ENCODE data around the gene TNFSF9.

TNFSF9 gene

DNA sequence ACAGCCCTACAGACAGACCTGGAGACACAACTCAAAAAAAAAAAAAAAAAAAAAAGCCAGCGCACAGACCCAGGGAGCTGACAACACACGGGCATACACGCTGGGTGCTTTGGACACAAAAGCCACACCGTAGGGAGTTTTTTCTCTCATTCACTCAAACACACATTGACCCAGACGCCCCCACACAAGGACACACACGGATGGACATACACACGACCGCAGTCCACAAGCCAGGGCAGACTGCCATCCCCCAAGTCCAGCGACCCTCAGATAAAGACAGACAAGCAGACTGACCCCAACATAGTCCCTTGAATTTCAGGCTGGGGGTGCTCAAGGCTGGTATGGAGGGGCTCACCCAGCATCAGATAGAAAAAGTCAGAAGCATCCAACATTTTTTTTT is 16.7 kb upstream of the TNFSF9 start:
- no peak for TF ChIP-seq YY1 (IDR thresholded peaks at IDR 0.05; ENCODE audit: low read depth)
- TF ChIP-seq NFIC (IDR thresholded peaks at IDR 0.05), result no peak
- no peak for TF ChIP-seq TAF1 (IDR thresholded peaks at IDR 0.05; ENCODE audit: low read depth)
- no peak for TF ChIP-seq CEBPB (IDR thresholded peaks at IDR 0.05)
- TF ChIP-seq FOXM1 (IDR thresholded peaks at IDR 0.05; ENCODE audit: borderline replicate concordance, low read depth), result no peak

DNA sequence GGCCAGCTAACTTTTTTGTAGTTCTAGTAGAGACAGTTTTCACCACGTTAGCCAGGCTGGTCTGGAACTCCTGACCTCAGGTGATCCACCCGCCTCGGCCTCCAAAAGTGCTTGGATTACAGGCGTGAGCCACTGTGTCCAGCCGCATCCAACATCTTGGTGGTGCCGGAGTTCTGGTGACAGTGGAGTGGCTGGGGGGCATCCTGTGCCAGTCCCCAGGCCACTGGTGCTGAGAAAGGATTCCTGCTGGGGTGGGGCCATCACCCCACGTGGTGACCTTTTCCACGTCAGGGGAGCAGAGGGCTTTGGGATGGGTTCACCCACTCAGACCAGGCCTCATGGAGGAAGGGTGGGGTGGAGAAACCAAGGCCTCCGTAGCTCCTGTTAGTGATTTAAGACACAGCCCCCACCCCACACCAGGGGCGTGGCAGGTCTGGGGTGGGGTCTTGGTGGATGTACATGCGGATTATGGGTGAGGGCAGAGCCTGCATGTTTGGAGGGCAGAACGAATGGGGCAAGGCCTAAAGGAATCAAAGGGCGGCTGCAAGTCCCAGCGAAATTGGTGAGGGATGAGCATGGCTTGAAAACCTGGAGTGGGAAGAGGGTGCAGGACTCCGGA is 15.8 kb upstream of the TNFSF9 start:
- no peak for TF ChIP-seq TCF12 (IDR thresholded peaks at IDR 0.05; ENCODE audit: low read depth)

DNA sequence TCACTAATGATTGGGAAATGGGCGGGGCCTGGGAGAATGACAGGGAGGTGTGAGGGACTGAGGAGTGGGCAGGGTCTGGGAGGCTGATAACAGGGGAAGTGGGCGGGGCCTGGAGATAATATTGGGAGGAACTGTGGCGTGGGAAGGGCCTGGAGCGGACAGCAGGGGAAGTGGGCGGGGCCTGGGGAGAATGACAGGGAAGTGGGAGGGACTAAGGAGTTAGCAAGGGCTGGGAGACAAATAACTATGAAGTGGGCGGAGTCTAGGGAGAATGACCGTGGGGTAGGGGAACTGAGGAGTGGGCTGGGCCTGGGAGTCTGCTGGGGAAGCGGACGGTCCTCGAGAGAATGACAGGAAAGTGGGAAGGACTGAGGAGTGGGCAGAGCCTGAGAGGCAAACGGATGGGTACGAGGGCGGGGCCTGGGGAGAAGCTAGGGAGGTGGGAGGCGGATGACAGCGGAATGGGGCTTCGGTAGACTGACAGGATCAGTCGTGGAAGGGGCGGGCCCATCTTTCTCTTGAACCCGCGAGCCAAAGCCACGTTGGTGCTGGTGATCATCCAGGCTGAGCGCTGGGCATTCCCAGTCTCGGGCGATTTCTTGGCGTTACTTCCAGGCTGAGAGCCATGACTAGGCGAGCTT is 14.7 kb upstream of the TNFSF9 start:
- TF ChIP-seq NFIC (IDR thresholded peaks at IDR 0.05) (no peak), RAD21 (IDR thresholded peaks at IDR 0.05; ENCODE audit: low read depth) (no peak), EGR1 (IDR thresholded peaks at IDR 0.05) (peak; percentile 5; the same call in 1 of the 2 replicates), YY1 (IDR thresholded peaks at IDR 0.05; ENCODE audit: low read depth) (no peak), TCF12 (IDR thresholded peaks at IDR 0.05; ENCODE audit: low read depth) (no peak)
- TF ChIP-seq, protein P1, sequence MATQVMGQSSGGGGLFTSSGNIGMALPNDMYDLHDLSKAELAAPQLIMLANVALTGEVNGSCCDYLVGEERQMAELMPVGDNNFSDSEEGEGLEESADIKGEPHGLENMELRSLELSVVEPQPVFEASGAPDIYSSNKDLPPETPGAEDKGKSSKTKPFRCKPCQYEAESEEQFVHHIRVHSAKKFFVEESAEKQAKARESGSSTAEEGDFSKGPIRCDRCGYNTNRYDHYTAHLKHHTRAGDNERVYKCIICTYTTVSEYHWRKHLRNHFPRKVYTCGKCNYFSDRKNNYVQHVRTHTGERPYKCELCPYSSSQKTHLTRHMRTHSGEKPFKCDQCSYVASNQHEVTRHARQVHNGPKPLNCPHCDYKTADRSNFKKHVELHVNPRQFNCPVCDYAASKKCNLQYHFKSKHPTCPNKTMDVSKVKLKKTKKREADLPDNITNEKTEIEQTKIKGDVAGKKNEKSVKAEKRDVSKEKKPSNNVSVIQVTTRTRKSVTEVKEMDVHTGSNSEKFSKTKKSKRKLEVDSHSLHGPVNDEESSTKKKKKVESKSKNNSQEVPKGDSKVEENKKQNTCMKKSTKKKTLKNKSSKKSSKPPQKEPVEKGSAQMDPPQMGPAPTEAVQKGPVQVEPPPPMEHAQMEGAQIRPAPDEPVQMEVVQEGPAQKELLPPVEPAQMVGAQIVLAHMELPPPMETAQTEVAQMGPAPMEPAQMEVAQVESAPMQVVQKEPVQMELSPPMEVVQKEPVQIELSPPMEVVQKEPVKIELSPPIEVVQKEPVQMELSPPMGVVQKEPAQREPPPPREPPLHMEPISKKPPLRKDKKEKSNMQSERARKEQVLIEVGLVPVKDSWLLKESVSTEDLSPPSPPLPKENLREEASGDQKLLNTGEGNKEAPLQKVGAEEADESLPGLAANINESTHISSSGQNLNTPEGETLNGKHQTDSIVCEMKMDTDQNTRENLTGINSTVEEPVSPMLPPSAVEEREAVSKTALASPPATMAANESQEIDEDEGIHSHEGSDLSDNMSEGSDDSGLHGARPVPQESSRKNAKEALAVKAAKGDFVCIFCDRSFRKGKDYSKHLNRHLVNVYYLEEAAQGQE (IDR thresholded peaks at IDR 0.05; ENCODE audit: low read depth), result no peak

DNA sequence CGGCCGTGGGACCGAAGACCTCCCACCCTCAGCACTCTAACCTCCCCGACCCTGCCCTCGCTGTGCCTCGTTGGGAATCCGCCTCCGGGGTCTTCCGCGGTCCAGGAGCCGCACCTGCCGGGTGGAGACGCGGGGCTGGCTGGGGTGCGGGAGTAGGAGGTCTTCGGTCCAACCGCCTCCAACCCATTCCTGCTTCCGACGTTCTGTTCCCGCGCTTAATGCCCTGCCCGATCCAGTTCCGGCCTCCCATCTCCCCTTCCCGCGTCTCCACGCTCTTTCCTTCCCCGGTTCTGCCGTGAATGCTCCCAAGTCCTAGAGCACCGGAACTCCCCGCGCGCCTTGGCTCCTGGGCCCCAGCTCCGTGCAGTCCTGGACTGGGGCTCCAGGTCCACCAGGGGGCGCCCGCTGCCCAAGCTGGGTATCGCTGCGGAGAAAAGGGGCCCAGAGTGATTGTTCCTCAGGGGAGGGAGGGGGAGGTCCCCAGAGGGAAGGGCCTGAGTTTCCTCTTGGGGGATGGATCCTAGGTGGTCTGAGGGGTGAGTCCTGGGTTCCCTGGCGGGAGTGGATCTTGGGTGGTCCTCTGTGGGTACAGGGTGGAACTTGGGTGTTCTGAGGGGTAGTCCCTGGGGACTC is 14.1 kb upstream of the TNFSF9 start:
- TF ChIP-seq RAD21 (IDR thresholded peaks at IDR 0.05; ENCODE audit: low read depth) (peak; percentile 97), EP300 (IDR thresholded peaks at IDR 0.05; ENCODE audit: borderline replicate concordance) (no peak), CREB1 (IDR thresholded peaks at IDR 0.05; ENCODE audit: low read depth) (no peak), YY1 (IDR thresholded peaks at IDR 0.05; ENCODE audit: low read depth) (peak; percentile 62), ZBTB7A (IDR thresholded peaks at IDR 0.05; ENCODE audit: low read depth) (0 out of 2 replicates have a peak, but pooled peaks have one; percentile 38), TEAD4 (IDR thresholded peaks at IDR 0.05) (no peak; the same call in 1 of the 2 replicates), FOXM1 (IDR thresholded peaks at IDR 0.05; ENCODE audit: borderline replicate concordance, low read depth) (no peak), EGR1 (IDR thresholded peaks at IDR 0.05) (no peak), TCF12 (IDR thresholded peaks at IDR 0.05; ENCODE audit: low read depth) (no peak)
- TF ChIP-seq, protein P2, sequence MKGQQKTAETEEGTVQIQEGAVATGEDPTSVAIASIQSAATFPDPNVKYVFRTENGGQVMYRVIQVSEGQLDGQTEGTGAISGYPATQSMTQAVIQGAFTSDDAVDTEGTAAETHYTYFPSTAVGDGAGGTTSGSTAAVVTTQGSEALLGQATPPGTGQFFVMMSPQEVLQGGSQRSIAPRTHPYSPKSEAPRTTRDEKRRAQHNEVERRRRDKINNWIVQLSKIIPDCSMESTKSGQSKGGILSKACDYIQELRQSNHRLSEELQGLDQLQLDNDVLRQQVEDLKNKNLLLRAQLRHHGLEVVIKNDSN (IDR thresholded peaks at IDR 0.05), result no peak
- TF ChIP-seq, protein P1 (IDR thresholded peaks at IDR 0.05; ENCODE audit: low read depth), result no peak
- TF ChIP-seq, protein P3, sequence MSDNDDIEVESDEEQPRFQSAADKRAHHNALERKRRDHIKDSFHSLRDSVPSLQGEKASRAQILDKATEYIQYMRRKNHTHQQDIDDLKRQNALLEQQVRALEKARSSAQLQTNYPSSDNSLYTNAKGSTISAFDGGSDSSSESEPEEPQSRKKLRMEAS (IDR thresholded peaks at IDR 0.05), result peak; percentile 51; the same call in 1 of the 2 replicates

DNA sequence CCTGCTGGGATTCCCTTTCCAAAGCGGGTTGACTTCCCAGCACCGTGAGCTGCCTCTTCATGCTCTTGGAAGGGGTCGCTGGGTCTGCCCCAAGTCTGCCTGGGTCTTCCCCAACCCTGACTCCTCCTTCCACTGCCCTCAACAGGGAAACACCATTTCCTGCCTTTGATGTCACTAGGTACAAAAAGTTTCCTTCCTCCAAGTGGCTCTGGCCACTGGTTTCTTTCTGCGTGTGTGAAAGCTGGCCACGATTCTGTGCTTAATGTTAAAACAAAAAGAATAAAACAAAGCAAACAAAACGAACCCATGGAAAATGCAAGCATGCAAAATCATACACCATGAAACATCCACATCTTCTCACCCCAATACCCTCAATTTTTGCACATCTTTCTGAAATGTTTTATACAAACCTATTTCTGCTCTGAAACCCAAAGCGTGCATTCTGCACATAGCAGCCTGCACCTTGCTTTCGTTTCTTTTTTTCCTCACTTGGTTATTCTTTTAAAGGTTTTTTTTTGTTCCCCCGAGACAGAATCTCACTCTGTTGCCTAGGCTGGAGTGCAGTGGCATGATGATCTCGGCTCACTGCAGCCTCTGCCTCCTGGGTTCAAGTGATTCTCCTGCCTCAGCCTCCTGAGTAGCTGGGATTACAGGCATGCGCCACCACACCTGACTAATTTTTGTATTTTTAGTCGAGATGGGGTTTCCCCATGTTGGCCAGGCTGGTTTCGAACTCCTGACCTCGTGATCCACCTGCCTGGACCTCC is 12.5 kb upstream of the TNFSF9 start:
- TF ChIP-seq, protein P1 (IDR thresholded peaks at IDR 0.05; ENCODE audit: low read depth), result no peak
- no peak for TF ChIP-seq YY1 (IDR thresholded peaks at IDR 0.05; ENCODE audit: low read depth)
- no peak for TF ChIP-seq FOXM1 (IDR thresholded peaks at IDR 0.05; ENCODE audit: borderline replicate concordance, low read depth)
- no peak for TF ChIP-seq EP300 (IDR thresholded peaks at IDR 0.05; ENCODE audit: borderline replicate concordance)
- TF ChIP-seq TCF12 (IDR thresholded peaks at IDR 0.05; ENCODE audit: low read depth), result no peak
